Activated CD8-positive, alpha-beta memory T cell treated with anti-CD3 and anti-CD28 coated beads, Interleukin-2, amount 50 U/mL, for 1 hour (primary cell): ENCODE data around the gene TMEM11.
"Not testable (repeated sequence)": the region's sequence is repeated elsewhere in the genome, so short reads cannot be mapped to it uniquely, and the experiment has no call there.

ENCODE experiments used
- DNase-seq: peaks from one replicate; pipeline ENCODE4 v3.0.0-alpha.2; 2020; ENCODE audit errors: extremely low read depth

TMEM11 gene

DNA sequence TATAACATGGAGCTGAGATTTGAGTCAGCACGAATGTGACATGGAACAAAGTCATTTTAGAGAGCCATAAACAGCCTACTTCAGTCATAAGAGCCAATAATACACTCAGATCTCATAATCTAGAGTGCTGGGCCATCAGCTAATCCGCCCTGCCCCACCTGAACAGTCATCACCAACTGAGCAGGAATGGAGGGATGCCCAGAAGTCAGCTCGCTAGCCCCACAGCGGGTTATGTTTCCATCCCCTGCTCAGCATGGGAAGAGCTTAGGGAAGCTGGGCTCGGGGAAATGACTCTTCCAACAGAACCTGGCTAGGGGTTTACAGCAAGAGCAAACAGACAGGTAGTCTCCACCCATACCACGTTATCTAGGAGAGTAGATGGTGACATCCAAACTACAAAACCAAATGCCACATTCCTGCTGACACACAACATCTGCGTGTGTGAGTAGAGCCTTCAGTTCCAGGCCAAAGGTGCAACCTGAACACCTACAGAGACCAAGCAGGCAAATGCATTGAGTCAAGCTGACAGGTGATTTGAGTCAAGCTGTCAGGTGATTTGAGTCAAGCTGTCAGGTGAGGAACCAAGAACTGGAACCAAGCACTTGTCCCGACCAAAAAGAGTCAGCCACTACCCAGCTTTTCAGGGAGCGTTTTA, 2.0 kb downstream of the TMEM11 start:
- DNase-seq: no peak

DNA sequence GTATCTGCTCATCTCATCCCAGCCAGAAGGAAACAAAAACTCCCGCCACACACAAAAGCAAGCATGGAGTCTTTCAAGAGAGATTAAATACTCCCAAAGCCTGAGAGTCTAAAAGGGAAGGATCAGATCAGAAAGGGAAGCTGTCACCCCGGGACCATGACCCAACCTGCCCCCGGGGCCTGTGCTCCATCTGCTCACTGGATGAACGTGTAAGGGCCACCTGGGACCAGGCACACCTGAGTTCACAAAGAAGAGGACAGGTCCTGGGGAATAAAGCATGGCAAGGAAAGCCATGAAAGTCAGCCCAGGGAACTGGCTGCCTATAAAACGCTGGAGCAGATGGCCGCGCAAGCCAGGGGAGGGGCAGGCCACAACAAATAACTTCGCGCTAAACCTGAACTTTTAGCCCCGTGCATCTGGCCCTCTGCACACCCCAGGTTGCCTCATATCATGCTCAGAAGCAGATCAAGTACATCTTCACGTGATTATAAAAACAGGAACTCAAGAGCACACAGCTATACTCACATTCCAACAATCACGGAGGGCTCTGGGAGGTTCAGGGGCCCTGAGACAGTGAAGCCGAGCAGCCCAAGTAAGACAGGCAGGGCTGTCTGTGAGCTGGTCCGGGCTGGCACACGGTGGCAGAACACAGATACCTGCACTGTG, 3.4 kb downstream of the TMEM11 start:
- DNase-seq: no peak

DNA sequence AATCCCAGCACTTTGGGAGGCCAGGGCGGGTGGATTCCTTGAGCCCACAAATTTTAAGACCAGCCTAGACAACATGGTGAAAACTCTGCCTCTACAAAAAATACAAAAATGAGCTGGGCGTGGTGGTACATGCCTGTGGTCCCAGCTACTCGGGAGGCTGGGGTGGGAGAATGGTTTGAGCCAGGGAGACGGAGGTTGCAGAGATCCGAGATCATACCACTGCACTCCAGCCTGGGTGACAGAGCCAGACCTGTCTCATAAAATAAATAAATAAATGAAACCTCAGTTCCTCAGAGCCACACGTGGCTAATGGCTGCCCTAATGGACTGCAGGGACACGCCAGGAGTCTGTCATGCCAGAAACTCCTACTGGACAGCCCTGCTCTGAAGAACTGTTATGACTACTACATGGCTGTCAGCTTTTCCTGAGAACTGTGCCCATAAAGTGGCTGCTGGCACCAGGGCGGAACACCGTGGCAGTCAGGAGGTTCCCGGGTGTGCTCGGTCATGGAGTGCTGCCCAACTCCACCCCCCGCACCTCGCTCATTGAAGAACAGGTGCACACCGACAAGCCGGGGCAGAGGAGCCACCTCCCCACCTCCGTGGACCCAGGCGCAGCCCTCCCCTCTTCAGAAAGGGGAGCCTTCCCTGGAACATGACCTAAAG, 4.3 kb downstream of the TMEM11 start:
- no peak for DNase-seq

DNA sequence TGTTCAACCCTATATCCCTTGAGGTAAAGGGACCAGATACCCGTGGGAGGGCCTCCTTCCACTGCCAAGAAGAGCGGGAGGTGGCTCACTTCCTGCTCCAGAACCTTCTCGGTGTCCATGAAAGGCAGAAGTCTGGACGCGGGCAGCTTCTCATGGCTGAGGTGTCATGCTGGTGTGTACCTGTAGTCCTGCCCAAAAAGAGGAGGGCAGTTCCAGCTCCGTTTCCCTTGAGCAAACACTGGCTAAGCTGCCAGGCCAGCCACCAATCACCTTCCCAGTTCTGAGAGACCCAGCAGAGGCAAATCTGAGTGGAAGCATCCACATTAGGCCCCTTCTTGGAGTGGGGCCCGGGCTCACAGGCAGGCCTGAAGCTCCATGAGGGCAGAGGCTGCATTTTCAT, 5.6 kb downstream of the TMEM11 start:
- DNase-seq: no peak

DNA sequence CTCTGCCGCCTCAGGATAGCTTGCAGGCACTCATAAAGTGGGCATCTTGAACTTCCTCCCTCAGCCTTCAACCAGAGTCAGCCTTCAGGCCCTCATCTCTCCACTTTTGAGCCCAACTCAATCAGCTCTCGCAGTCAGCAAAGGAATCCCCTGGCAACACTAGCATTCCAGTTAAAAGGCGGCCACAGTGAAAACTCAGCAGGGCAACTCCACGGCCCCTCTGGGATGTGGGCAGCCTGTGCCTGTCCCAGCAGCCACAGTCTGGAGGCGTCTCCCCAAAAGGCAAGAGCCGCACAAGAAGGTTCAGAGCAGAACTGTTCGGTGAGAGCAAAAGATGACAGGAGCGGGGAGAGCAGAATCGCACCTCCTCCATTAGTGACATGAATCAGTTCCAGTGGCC, 9.0 kb downstream of the TMEM11 start:
- DNase-seq: no peak

DNA sequence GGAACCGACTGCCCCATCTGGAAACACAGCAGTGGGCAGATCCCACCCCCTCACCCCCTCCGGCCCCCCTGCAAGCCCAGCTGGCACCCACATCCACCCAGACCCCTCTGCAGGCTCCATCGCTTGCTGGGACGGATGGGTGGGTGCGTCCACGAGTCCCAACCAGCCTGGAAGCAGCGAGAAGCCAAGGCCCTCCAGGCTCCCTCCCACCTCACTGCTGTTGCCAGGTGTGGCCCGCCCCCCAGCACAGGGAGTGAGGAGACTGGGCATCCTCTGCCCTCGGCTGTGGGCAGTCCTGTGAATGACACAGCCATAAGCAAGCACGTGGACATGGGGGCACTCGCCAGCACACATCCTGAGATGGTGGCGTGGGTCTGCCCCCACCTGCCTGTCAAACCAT, 11.4 kb downstream of the TMEM11 start:
- DNase-seq: no peak

DNA sequence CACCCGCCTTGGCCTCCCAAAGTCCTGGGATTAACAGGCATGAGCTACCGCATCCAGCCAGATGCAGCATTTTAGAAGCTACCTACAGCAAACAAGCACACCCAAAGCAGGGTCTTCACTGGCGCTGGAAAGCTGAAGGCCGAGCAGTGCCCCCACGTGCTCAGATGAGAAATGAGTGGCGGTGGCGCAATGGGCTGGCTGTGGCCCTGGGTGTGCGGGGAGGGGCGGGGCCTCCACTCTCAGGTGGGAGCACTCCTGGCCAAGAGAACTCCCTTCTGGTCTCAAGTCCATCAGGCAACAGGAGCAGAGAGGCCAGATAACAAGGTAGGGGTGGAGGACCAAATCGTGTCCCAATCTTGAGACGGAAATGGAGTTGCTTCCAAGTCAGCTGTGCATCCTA, 12.1 kb downstream of the TMEM11 start:
- no peak for DNase-seq

DNA sequence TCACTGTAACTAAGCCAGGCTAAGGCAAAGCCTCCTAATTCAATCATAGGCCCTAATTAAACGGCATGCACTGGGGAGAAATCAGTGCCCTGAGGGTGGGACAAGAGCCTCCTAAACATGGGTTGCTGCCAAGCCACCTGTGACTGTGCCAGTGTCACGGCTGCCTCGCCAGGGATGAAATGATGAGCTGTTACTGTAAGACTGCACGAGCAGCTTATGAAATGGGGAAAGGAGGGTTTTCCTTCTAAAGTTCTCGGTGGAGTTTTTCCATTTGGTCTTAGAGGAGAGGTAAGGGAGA, 12.7 kb downstream of the TMEM11 start:
- no peak for DNase-seq

DNA sequence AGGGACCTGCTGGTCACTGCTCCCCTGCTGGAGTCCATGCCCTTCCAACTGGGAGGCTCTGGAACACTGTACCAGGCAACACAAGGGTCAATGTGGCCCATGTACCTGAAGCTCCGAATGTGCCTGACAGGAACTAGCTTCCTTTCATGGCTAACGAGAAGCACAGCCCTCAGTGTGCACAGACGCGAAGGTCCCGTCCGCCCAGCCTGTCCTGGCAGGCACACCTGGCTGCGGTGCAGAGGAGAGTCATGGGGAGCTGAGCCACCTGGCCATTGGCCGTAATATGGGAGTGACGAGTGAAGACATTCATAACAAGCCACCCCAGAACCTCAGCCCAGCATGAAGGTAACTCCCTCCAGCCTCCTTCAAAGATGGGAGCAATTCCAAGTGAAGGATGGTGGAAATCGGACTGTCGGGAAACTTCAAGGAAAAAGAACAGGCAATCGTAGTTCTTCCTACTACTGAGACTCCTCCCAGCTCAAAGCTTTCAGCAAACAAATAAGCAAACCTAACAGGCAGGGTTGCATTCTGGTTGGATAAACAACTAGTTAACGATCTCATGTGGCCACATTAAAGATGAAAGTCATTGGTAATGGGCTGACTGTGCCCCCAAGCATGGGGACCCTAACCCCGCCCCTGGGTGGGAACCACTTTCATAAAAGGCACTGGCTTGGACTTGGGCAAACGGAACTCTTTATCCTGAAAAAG, 13.2 kb downstream of the TMEM11 start:
- DNase-seq: no peak

DNA sequence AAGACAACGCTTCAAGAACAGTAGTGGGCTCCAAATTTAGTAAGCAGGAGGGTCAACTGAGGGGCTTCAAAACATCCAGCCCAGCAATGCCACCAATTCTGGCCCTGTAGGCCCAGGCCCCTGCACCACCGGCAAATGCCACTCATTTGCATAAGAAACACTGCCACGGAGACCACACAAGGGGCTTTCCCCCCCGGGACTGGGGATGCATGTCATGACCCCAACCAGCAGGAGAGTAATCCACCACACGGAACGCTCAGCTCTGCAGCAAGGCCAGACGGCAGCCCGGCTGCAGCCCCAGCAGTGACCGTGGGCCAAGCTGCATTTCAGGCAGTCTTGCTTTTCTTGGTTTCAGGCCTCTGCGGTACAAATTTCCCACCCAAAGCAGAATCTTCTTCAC, 14.1 kb downstream of the TMEM11 start:
- DNase-seq: no peak

DNA sequence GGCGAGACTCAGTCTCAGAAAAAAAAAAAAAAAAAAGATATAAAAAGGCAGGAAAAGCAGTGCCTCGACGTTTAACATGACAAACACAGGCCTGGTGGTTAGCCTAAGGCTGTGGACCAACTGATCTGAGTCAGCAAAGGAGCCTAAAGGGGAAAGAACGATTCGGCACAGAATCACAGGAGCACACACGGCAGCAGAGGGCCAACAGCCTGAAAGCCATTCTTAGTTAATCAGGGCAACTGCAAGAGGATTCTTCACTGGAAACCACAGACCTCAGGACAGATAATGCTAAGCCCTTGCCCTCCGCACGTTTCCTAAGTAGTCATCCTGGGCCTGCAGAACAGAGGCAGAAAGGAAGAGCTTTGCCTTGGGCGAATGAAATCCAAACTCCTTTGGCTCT, 14.7 kb downstream of the TMEM11 start:
- DNase-seq: no peak

DNA sequence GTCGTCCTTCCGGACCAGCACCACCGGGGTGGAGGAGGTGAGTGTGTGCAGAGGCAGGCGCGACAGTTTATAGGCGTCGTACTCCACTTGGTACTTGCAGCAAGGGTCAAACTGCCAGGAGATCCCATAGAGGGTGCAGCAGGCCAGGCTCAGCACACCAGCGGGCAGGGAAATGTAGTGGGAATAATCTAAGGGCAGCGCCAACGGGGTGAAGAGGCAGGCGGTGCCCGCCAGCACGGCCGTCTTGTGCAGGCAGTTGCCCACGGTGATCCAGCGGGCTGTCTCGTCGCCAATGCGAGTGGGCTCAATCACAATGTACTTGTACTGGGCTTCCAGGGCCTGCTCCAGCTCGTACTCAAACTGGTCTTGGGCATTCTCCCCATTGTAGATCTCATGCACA, 15.6 kb downstream of the TMEM11 start:
- DNase-seq: no peak

DNA sequence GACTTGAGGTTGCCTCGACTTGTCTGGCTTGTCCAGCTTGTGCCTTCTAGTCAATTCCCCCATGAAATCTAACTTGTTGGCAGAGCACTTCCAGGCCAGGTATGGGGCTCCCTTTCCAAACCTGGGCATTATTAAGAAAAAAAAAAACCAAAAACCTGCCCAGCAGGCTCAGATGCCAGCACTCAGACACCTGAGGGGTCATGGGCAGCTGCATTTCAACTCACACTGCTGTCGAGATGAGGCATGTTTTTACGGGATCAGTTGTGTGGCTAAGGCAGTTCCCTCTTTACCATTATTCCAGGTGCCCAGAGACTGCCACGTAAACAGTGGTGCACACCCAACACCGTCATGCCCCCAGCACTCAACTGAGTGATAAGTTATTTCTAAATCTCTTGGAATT, 17.8 kb downstream of the TMEM11 start:
- no peak for DNase-seq

DNA sequence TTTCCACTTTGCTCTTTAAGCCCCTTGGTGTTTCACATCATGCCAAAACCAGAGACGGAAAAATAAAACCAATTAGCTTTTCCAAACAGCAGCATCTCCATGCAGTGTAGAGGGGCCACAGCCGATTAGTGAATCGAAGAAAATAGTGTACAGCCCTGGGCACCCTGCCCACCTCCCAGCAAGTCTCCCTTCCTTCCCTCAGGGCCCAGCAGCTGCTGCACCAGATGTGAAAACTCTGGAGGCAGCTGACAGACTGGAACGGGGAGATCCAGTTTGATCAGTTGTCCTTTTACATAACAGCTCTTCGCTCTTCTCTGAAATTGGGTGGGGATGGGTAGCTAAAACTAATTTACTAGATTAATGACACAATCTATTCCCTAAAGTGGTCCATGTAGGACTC, 19.3 kb downstream of the TMEM11 start:
- DNase-seq: no peak

DNA sequence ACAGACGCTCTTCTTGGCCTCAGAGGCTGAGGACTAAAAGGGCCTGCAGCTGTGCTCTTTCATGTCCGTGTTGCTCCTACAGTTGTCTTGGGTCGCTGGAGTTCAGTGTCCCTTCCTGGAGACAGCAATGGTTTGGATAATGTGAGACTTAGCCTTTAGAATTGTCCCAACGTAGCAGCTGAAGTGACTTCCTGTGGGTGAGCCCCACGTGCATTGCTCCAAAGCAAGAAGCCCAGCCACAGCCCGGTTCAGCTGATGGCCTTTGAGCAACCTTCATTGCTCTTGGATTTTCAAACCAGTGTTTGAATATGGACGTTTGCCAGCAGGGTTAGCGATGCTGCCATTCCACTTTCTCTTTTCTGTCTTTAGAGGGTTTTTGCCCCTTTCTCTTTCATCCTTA, 19.7 kb downstream of the TMEM11 start:
- no peak for DNase-seq

DNA sequence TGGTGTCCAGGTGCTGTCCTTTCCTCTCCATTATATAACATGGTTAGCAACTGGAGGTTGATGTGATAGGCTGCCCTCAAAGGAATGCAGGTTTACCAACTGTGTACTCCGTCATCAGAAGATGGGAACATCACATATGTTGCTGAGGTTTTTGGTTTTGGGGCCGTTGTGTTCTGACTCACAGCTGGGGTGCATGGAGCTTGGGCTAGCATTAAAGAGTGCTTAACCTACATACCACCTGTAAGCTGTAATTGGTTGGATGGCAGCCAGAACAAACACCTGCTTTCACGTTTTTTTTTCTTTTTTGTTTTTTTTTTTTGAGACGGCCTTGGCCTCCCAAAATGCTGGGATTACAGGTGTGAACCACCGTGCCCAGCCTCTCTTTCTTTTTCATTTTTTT, 20.9 kb downstream of the TMEM11 start:
- DNase-seq: no peak

DNA sequence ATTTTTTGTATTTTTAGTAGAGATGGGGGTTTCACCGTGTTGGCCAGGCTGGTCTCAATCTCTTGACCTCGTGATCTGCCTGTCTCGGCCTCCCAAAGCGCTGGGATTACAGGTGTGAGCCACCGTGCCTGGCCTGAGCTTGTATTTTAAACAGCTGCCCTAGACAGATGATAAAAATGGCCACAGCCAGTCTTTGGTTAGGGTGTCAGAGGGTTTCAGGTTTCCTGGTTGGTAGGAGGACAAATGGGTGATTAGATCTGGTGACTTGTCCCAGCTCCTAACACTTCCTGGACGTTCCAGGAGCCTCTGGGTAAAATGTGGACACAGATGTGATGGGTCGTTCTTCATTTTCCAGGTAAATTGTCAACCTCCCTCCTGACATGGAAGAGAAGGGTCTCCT, 21.5 kb downstream of the TMEM11 start:
- DNase-seq: not testable (repeated sequence)

DNA sequence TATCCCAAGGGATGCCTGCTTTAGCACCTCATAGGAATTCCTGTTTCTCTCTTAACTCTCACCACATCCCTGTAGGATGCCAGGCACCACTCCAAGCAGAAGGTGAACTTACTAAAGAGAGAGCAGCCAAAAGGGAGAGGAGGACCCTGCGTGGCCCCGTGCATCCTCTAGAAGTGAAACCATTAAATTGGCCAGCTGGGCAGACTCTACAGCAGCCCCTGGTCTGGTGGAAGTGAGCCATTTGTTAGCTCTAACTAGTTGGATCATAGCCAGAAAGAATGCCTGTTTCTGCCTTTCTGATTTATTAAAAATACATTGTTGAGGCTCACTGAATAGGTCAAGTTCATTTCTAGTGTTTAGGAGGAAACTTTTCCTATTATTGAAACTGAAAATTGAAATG, 22.3 kb downstream of the TMEM11 start:
- no peak for DNase-seq

DNA sequence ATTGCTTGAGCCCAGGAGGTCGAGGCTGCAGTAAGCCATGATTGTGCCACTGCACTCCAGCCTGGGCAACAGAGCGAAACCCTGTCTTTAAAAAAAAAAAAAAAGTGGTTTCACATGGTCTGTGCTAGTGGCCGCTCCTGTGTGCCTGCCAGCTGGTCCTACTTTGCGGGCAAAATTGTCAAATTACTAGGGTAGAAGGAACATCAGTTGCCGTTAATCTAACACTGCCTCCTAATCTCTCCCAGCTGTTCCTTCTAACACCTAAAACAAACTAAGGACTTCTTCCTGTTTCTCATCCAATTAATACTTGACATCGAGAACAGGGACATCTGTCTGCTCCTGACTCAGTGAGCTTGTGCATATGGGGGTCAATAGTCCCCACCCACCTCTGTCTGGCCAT, 23.9 kb downstream of the TMEM11 start:
- DNase-seq: no peak

DNA sequence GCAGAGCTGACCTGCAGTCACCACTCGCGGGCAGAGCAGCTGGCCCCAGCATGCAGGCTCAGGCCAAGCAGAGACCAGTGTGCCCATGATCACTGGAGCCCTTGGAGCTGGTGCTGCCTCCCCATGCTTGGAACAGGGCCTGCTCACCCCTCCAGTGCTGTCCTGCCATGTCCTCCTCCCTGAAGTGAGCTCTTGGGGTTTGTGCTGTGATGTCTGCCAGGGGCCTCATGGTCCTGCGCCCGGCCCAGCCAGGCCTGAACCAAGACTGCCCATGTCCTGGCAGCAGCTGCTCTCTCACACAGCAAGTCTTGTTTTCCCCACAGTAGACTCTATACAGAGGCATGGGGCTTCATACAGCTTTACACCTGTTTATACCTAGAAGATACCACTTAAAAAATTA, 24.6 kb downstream of the TMEM11 start:
- no peak for DNase-seq

DNA sequence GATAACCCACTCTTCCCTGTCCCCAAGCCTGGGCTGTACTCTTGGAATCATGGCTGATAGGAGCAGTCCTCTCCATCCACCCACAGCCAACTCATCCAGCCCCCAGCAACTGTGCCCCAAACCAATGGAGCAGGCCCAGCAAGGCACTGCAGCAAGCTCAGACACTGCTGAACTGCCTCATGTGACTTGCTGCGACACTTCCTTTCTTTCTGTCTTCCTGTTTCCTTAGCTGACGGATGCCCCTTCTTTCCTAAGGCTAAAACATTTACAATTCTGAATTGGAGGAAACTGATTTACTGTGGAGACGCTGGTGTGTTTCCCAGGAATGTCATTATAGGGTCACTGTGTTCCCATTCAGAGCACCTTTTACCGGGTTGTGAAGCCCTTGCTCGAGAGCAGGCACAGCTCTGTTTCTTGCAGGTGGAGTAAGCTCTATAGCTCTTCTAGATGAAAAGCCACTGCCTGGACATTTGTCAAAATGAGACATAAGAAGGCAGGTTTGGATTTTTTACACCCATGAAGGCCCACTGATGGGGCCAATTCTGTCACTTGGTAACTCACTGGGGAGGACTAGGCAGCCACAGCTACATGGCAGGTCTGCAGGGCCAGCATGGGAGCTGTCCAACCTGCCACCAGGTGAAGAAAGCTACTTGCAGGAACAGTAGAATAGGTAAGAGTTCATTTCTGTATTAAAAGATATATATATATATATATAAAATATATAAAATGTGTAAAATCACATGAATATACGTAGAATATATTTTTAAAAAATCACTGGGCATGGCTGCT, 27.4 kb downstream of the TMEM11 start:
- DNase-seq: no peak

DNA sequence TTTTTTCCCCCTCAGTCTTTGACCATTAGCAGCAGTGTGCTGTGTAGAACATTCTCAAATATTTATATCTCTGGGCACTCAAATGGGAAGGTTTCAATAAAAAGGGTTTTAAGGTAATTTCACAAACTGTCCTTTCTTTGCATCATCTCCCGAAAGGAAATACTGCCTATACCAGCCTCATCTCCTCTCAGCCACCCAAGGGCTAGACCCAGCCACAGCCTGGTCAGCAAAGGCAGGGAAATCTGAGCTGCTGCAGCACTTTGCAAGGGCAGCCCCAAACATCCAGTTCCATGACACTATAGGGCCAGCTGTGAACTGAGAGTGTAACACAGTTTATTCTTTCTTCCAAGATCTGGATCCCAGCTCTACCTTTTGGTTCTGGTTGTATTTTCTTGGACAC, 28.9 kb downstream of the TMEM11 start:
- no peak for DNase-seq
